ENCODE measurements around the gene RNASEH2C.
A peak's percentile ranks its signal among the peaks of the same experiment; 100 is the strongest.
"Not testable (repeated sequence)": the region's sequence is repeated elsewhere in the genome, so short reads cannot be mapped to it uniquely, and the experiment has no call there.

Gene RNASEH2C

GRCh38 chr11:65696802-65697552, 23.6 kb downstream of the RNASEH2C start:
- no peaks in the 10 kb centered on the region for H3K9me2 ChIP-seq (replicated peaks; ENCODE audit: insufficient read depth, low read length)
- no peak overlapping the region for H3K27ac ChIP-seq (ENCODE audit: low read length)
- H3K79me2 ChIP-seq (ENCODE audit: low read length) = no peaks in the 10 kb centered on the region
- H3K9ac ChIP-seq (ENCODE audit: low read length) = no peak overlapping the region
- peaks cover 15% of the 10 kb centered on the region for H3K27me3 ChIP-seq (replicated peaks; ENCODE audit: insufficient read depth, low read length)
- TF ChIP-seq EZH2phosphoT487 (IDR thresholded peaks at IDR 0.05; ENCODE audit: low read length) (no peak), EZH2 (optimal IDR thresholded peaks at IDR 0.05; ENCODE audit: low read depth, low read length) (no peak), CTCF (IDR thresholded peaks at IDR 0.05; ENCODE audit: low read length) (no peak)
- no peak for DNase-seq
- H3K4me2 ChIP-seq (ENCODE audit: low read depth, low read length) = no peak overlapping the region
- no peak overlapping the region for H3K4me3 ChIP-seq (ENCODE audit: low read length)
- no peaks in the 10 kb centered on the region for H4K20me1 ChIP-seq (ENCODE audit: insufficient read depth, low read length)
- no peaks in the 10 kb centered on the region for H3K36me3 ChIP-seq (replicated peaks; ENCODE audit: insufficient read depth, low read length)
- H3K4me1 ChIP-seq (ENCODE audit: low read length) = no peaks in the 10 kb centered on the region
- H3F3A ChIP-seq (ENCODE audit: insufficient read depth, low read length) = no peaks in the 10 kb centered on the region
- no peak overlapping the region for H2AFZ ChIP-seq (ENCODE audit: low read length)
- no peaks in the 10 kb centered on the region for H3K9me3 ChIP-seq (replicated peaks; ENCODE audit: insufficient read depth, low read length)

GRCh38 chr11:65695459-65696241, 24.9 kb downstream of the RNASEH2C start:
- H3K27me3 ChIP-seq (replicated peaks; ENCODE audit: insufficient read depth, low read length) = peaks cover 10% of the 10 kb centered on the region
- no peak for TF ChIP-seq EZH2 (optimal IDR thresholded peaks at IDR 0.05; ENCODE audit: low read depth, low read length)
- no peak for TF ChIP-seq EZH2phosphoT487 (IDR thresholded peaks at IDR 0.05; ENCODE audit: low read length)
- TF ChIP-seq CTCF (IDR thresholded peaks at IDR 0.05; ENCODE audit: low read length) = no peak
- no peak overlapping the region for H3K4me2 ChIP-seq (ENCODE audit: low read depth, low read length)
- H3K79me2 ChIP-seq (ENCODE audit: low read length) = no peaks in the 10 kb centered on the region
- no peak overlapping the region for H3K4me3 ChIP-seq (ENCODE audit: low read length)
- no peak overlapping the region for H3K9ac ChIP-seq (ENCODE audit: low read length)
- no peak overlapping the region for H3K27ac ChIP-seq (ENCODE audit: low read length)
- H3K9me3 ChIP-seq (replicated peaks; ENCODE audit: insufficient read depth, low read length) = no peaks in the 10 kb centered on the region
- H2AFZ ChIP-seq (ENCODE audit: low read length) = no peak overlapping the region
- DNase-seq = no peak
- no peaks in the 10 kb centered on the region for H3K9me2 ChIP-seq (replicated peaks; ENCODE audit: insufficient read depth, low read length)
- H3K36me3 ChIP-seq (replicated peaks; ENCODE audit: insufficient read depth, low read length) = no peaks in the 10 kb centered on the region
- H3K4me1 ChIP-seq (ENCODE audit: low read length) = no peaks in the 10 kb centered on the region
- H4K20me1 ChIP-seq (ENCODE audit: insufficient read depth, low read length) = no peaks in the 10 kb centered on the region
- no peaks in the 10 kb centered on the region for H3F3A ChIP-seq (ENCODE audit: insufficient read depth, low read length)

GRCh38 chr11:65692367-65692766, 28.2 kb downstream of the RNASEH2C start:
- no peaks in the 10 kb centered on the region for H3K9me3 ChIP-seq (replicated peaks; ENCODE audit: insufficient read depth, low read length)
- TF ChIP-seq EZH2 (optimal IDR thresholded peaks at IDR 0.05; ENCODE audit: low read depth, low read length) (no peak), CTCF (IDR thresholded peaks at IDR 0.05; ENCODE audit: low read length) (no peak), EZH2phosphoT487 (IDR thresholded peaks at IDR 0.05; ENCODE audit: low read length) (no peak)
- no peaks in the 10 kb centered on the region for H3F3A ChIP-seq (ENCODE audit: insufficient read depth, low read length)
- DNase-seq = no peak
- H3K27ac ChIP-seq (ENCODE audit: low read length) = no peak overlapping the region
- H3K9me2 ChIP-seq (replicated peaks; ENCODE audit: insufficient read depth, low read length) = no peaks in the 10 kb centered on the region
- H3K27me3 ChIP-seq (replicated peaks; ENCODE audit: insufficient read depth, low read length) = no peaks in the 10 kb centered on the region
- no peaks in the 10 kb centered on the region for H3K79me2 ChIP-seq (ENCODE audit: low read length)
- no peaks in the 10 kb centered on the region for H3K4me1 ChIP-seq (ENCODE audit: low read length)
- H3K9ac ChIP-seq (ENCODE audit: low read length) = no peak overlapping the region
- no peaks in the 10 kb centered on the region for H3K36me3 ChIP-seq (replicated peaks; ENCODE audit: insufficient read depth, low read length)
- peak overlapping the region; percentile 61; the same call in 1 of the 2 replicates for H2AFZ ChIP-seq (ENCODE audit: low read length)
- H4K20me1 ChIP-seq (ENCODE audit: insufficient read depth, low read length) = no peaks in the 10 kb centered on the region
- H3K4me2 ChIP-seq (ENCODE audit: low read depth, low read length) = no peak overlapping the region
- H3K4me3 ChIP-seq (ENCODE audit: low read length) = no peak overlapping the region

GRCh38 chr11:65691847-65692246, 28.8 kb downstream of the RNASEH2C start:
- H4K20me1 ChIP-seq (ENCODE audit: insufficient read depth, low read length); H3F3A ChIP-seq (ENCODE audit: insufficient read depth, low read length); H3K4me3 ChIP-seq (ENCODE audit: low read length); H3K4me1 ChIP-seq (ENCODE audit: low read length); H3K9ac ChIP-seq (ENCODE audit: low read length); DNase-seq; H3K9me2 ChIP-seq (replicated peaks; ENCODE audit: insufficient read depth, low read length); H2AFZ ChIP-seq (ENCODE audit: low read length); H3K9me3 ChIP-seq (replicated peaks; ENCODE audit: insufficient read depth, low read length); H3K79me2 ChIP-seq (ENCODE audit: low read length); H3K27ac ChIP-seq (ENCODE audit: low read length); H3K36me3 ChIP-seq (replicated peaks; ENCODE audit: insufficient read depth, low read length); H3K27me3 ChIP-seq (replicated peaks; ENCODE audit: insufficient read depth, low read length); H3K4me2 ChIP-seq (ENCODE audit: low read depth, low read length): not testable (repeated sequence)

Data from MM.1S (cell line).